GM21515 (cell line): Measurements from ENCODE around the gene RHO.

Experiments used
- ATAC-seq: cut with Tn5 transposase; IDR thresholded peaks from one replicate; pipeline ENCODE4 v1.9.1; 2021; ENCODE audit not compliant: unreplicated experiment

Gene RHO

DNA sequence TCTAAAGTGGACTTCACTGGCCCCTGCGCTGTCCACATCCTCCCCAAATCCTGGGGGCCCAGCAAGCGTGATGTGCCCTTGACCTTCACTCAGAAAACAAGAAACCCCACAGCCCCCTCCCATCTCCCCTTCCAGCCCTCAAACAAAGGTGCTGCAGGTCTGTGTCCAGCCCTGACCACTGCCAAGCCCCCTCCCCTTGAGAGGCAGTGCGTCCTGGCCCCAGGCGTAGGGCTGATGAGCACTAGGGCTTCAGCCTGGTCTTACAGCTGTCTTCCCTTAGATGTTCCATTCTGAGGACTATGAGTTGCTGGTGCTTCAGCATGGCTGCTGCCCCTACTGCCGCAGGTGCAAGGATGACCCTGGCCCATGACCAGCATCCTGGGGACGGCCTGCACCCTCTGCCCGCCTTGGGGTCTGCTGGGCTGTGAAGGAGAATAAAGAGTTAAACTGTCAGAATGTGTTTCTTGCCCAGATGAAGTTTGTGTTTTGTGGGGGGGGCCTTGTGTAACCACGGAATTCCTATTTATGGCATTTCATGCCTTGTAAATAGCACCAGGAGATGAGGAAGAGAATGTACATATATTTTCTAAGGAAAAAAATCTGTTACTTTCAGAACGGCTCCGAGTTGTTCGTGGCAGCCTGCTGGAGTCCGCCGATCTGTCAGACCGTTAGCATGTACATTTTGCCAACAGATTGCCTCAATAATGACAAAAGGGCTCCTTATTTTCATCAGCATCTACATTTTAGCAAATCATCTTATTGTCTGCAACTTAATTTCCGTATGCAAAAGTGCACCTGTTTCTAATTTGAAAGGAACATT lies 8.3 kb upstream of the RHO start:
- ATAC-seq = no peak

DNA sequence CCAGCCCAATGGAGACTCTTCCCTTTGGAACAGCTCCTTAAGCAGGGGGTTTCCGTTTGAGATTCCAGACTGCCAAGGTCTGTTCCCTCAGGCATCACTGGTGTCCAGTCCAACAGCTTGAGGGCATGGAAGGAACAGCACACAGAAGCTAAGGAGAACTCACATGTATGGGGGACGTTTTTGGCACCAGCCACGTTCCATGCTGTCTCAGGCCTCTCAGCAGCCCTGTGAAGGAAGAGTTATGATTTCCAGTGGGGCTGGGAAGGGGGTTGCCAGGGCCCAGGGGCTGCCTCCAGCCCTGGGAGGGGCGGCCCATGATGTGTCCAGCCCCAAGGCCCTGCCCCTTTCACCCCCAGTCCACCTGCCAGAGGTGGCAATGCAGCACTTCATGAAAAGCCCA lies 7.5 kb upstream of the RHO start:
- ATAC-seq = no peak

DNA sequence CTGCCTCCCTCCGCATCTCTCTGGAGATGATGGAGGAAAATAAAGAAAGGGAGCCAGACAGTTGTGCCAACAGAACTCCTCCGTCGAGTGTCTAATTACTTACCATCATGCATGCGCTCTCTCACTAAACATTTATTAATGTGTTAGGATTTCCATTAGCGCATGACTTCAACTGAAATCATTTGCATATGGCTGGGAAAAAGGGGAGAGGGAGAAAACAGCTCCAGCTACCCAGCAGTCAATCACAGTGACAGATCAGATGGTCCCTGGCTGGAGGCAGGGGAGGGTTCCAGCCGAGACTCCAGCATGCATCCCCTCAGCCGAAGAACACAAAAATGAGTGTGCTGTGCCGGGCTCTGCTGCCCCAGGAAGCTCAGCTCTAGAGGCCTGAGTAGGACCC lies 6.8 kb upstream of the RHO start:
- ATAC-seq = no peak

DNA sequence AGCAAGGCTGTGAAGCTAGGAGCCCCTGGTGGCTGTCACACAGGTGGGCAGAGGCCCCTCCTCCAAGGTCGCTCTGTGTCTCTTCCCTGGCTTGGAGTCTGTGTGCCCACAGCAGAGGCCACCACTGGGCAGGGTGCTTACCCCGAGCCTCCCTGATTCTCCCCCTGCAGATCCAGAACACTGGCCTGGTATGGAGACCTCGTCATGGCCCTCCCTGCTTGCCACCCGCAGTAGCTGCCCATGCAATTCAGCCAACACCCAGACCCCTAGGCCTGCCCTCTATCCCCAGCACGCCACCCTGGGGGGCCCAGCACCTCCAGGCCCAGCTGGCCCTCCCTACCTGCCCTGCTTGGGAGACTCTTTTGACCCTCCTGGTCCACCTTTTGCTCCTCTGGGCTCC lies 5.5 kb upstream of the RHO start:
- no peak for ATAC-seq

DNA sequence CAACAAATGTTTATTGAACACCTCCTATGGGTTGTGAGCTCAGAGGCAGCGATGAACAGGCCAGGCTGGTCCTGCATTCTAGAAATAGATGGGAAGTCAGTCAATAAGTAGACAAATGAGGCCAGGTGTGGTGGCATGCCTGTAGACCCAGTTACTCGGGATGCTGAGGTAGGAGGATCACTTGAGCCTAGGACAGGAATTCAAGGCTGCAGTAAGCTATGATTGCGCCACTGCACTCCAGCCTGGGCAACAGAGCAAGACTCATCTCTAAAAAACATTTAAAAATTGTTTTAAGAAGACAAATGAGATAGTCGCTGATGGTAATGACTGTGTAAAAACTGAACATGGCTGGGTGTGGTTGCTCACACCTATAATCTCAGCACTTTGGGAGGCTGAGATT lies 4.4 kb upstream of the RHO start:
- ATAC-seq = no peak

DNA sequence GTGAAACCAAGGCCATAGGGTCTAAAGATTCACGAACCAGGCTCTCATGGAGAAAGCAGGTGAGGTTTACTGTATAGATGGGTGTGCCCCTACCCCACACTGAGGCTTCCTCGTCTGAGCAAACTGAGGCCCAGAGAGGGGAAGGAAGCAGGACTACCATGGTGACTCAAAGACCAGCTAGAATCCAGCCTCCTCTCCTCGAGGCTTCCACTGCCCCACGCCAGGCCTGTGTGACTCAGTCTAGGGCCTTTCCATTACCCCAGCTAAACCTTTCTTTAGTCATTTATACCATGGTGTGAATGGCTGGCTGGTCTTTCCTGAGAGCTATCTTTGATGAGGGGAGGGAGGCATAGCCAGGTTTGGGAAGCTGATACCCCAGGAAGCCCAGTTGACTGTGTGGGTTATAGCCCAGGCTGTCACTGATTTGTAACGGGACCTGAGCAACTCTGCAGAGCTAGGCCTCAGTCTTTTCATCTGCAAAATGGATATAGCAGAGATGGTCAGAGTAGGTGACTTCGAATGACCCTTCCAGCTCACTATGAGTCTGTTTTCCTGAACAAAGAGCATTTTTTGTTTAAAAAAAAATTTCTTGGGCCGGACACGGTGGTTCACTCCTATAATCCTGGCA lies 3.0 kb upstream of the RHO start:
- ATAC-seq = no peak

DNA sequence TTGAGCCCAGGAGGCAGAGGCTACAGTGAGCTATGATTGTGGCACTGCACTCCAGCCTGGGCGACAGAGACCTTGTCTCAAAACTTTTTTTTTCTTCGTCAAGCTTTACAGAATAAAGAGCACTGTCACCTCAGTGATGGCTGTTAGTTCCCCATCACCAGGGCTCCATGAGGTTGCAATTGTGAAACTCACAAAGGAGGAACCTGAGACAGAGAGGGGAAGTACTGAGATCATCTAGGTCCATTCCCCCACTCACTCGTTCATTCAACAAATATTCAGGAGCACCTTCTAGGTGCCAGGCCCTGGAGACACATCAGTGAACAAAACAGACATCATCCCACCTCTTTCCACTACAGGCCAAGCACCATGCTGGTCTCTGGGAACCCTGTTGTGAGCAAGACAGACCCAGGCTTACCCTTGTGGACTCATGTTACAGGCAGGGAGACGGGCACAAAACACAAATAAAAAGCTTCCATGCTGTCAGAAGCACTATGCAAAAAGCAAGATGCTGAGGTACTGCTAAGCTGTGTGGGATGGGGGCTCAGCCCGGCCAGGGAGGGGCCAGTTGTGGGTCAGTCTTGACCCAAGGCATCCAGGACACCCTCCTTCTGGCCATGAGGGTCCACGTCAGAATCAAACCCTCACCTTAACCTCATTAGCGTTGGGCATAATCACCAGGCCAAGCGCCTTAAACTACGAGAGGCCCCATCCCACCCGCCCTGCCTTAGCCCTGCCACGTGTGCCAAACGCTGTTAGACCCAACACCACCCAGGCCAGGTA lies 2.1 kb upstream of the RHO start:
- ATAC-seq = peak; percentile 84

DNA sequence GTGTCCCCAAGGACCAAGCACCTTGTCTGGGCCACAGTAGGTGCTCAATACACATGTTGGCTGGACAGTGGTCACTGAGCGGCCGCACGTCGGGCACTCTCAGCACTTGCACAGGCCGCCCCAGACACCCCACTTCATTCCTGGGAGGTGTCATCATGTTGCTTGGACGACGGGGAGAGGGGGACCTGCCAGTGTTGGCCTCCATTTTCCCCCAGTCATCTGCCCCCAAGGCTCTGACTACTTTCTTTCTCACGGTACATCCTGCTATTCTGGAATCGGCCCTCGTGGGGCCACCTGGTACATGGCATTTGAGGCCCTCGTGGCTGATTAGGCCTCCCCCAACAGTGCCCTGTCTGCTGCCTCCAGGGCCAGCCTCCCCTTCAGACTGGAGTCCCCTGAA lies 1.2 kb upstream of the RHO start:
- no peak for ATAC-seq

DNA sequence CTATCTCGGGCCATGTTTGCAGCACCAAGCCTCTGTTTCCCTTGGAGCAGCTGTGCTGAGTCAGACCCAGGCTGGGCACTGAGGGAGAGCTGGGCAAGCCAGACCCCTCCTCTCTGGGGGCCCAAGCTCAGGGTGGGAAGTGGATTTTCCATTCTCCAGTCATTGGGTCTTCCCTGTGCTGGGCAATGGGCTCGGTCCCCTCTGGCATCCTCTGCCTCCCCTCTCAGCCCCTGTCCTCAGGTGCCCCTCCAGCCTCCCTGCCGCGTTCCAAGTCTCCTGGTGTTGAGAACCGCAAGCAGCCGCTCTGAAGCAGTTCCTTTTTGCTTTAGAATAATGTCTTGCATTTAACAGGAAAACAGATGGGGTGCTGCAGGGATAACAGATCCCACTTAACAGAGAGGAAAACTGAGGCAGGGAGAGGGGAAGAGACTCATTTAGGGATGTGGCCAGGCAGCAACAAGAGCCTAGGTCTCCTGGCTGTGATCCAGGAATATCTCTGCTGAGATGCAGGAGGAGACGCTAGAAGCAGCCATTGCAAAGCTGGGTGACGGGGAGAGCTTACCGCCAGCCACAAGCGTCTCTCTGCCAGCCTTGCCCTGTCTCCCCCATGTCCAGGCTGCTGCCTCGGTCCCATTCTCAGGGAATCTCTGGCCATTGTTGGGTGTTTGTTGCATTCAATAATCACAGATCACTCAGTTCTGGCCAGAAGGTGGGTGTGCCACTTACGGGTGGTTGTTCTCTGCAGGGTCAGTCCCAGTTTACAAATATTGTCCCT lies 1.2 kb downstream of the RHO start:
- ATAC-seq = no peak

DNA sequence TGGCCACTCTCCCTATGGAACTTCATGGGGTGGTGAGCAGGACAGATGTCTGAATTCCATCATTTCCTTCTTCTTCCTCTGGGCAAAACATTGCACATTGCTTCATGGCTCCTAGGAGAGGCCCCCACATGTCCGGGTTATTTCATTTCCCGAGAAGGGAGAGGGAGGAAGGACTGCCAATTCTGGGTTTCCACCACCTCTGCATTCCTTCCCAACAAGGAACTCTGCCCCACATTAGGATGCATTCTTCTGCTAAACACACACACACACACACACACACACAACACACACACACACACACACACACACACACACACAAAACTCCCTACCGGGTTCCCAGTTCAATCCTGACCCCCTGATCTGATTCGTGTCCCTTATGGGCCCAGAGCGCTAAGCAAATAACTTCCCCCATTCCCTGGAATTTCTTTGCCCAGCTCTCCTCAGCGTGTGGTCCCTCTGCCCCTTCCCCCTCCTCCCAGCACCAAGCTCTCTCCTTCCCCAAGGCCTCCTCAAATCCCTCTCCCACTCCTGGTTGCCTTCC lies 1.9 kb downstream of the RHO start:
- no peak for ATAC-seq

DNA sequence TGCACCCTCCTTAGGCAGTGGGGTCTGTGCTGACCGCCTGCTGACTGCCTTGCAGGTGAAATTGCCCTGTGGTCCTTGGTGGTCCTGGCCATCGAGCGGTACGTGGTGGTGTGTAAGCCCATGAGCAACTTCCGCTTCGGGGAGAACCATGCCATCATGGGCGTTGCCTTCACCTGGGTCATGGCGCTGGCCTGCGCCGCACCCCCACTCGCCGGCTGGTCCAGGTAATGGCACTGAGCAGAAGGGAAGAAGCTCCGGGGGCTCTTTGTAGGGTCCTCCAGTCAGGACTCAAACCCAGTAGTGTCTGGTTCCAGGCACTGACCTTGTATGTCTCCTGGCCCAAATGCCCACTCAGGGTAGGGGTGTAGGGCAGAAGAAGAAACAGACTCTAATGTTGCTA lies 2.4 kb downstream of the RHO start:
- ATAC-seq = no peak

DNA sequence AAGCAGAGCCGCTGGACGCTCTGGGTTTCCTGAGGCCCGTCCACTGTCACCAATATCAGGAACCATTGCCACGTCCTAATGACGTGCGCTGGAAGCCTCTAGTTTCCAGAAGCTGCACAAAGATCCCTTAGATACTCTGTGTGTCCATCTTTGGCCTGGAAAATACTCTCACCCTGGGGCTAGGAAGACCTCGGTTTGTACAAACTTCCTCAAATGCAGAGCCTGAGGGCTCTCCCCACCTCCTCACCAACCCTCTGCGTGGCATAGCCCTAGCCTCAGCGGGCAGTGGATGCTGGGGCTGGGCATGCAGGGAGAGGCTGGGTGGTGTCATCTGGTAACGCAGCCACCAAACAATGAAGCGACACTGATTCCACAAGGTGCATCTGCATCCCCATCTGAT lies 3.3 kb downstream of the RHO start:
- ATAC-seq = no peak

DNA sequence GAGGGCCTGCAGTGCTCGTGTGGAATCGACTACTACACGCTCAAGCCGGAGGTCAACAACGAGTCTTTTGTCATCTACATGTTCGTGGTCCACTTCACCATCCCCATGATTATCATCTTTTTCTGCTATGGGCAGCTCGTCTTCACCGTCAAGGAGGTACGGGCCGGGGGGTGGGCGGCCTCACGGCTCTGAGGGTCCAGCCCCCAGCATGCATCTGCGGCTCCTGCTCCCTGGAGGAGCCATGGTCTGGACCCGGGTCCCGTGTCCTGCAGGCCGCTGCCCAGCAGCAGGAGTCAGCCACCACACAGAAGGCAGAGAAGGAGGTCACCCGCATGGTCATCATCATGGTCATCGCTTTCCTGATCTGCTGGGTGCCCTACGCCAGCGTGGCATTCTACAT lies 3.8 kb downstream of the RHO start:
- ATAC-seq = no peak

DNA sequence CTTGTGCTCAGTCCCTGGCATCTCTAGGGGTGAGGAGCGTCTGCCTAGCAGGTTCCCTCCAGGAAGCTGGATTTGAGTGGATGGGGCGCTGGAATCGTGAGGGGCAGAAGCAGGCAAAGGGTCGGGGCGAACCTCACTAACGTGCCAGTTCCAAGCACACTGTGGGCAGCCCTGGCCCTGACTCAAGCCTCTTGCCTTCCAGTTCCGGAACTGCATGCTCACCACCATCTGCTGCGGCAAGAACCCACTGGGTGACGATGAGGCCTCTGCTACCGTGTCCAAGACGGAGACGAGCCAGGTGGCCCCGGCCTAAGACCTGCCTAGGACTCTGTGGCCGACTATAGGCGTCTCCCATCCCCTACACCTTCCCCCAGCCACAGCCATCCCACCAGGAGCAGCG lies 5.0 kb downstream of the RHO start:
- ATAC-seq = no peak

DNA sequence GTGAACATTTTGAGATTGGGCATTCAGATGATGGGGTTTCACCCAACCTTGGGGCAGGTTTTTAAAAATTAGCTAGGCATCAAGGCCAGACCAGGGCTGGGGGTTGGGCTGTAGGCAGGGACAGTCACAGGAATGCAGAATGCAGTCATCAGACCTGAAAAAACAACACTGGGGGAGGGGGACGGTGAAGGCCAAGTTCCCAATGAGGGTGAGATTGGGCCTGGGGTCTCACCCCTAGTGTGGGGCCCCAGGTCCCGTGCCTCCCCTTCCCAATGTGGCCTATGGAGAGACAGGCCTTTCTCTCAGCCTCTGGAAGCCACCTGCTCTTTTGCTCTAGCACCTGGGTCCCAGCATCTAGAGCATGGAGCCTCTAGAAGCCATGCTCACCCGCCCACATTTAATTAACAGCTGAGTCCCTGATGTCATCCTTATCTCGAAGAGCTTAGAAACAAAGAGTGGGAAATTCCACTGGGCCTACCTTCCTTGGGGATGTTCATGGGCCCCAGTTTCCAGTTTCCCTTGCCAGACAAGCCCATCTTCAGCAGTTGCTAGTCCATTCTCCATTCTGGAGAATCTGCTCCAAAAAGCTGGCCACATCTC lies 6.1 kb downstream of the RHO start:
- ATAC-seq = no peak

DNA sequence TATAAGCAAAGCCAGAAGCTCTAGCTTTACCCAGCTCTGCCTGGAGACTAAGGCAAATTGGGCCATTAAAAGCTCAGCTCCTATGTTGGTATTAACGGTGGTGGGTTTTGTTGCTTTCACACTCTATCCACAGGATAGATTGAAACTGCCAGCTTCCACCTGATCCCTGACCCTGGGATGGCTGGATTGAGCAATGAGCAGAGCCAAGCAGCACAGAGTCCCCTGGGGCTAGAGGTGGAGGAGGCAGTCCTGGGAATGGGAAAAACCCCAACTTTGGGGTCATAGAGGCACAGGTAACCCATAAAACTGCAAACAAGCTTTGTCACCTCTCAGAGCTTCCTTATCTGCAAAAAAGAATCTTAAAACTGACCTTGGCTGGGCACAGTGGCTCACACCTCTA lies 6.6 kb downstream of the RHO start:
- no peak for ATAC-seq

DNA sequence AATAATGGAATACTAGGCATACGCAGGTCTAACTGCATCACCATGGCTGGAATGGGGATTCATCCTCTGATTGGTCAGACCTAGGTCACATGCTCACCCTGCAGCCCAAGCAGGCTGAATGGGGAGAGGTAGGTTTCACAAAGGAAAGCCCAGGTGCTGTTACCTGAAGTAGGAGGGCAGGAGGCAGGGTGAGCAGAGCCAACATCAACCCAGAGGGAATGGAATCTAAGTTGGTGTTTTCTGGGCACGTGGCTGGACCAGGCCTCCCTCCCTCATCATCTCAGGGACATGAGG lies 7.9 kb downstream of the RHO start:
- ATAC-seq = no peak

DNA sequence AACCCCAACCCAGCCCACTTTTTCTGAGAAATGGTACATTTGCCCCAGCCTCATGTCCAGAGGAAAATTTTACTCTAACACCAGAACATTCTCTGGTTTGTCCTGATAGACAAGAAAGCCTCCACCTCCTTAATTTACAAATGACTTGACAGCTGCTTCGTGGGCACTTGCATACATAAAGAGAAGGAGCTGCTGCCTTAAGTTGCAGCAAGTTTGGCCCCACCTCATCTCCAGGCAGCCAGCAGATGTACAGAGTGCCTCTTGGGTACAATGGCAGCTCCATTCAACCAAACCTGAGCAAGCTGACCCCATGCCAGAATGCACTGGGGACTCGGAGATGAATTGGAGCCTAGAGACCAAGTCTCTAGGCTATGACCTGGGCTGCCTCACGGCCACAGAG lies 8.4 kb downstream of the RHO start:
- ATAC-seq = no peak

DNA sequence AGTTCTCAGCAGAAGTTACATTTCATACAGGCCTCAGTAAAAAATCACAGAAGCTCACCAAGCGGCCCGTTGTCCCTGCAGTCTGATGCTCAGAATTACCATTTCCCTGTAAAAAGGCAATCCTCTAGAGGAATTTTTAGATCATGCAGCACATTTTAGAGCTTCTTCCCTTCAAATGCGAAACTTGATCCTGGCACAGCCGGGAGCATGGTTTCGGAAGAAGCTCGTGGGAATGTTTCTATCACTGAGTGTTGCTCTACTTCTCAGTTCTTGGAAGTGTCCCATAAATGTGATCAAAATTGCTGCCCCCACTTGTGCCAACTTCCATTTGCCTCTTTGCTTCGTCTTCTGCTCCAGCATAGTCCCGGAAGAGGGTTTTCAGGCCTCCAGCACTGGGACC lies 10.8 kb downstream of the RHO start:
- ATAC-seq = no peak

DNA sequence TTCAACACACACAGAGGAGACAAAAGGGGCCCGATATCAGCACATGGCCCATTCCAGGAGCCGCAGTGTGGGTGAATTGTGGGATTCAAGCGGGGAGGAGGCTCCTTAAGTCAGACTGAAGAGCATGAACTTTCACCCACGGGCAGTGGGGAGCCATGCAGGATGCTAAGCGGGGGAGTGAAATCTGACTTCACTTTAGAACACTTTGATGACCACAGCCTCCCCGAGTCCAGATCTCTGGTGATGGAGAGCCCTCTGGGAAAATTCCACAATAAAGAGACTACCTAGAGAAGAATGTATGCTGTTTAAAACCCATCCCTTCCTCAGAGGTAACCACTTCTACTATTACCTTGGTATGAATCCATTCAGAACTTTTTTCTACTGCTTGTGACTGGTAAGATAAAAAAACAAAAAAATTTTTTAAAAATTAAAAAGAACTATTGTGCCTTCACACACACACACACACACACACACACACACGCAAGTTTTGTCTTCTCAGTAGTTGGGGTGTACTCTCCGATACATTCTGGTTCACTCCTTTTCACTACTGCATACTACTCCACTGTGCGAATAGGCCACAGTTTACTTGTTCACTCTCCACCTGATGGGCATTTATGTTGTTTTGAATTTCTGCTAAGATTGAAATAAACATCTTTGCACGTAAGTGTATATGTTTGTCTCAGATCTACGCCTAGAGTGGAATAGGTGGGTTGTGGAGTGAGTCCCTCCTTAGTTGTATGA lies 12.5 kb downstream of the RHO start:
- ATAC-seq = no peak
